Activated CD4-positive, alpha-beta T cell treated with anti-CD3 and anti-CD28 coated beads, Interleukin-2, Interleukin-4, amounts not matched to agents 100 ng/mL and 50 ng/mL, durations not matched to agents 16 hours and 8 hours (primary cell): Measurements from ENCODE around the gene FBXL3.
A peak's percentile ranks its signal among the peaks of the same experiment; 100 is the strongest.

Source experiments
- DNase-seq: peaks from one replicate; pipeline ENCODE4 v3.0.0-alpha.2; 2020; ENCODE audit warnings: low spot score

Gene FBXL3

GRCh38 chr13:77026861-77027621 lies at the start of gene FBXL3:
Gene FBXL3 (minus strand): TSS chr13:77027159. CDS start chr13:77021860, 5,299 bp downstream.
- peak; percentile 85 for DNase-seq

GRCh38 chr13:77067519-77067918 lies 40.6 kb upstream of the FBXL3 start:
- DNase-seq = no peak

- no peak for DNase-seq
Observed at GRCh38 chr13:77065461-77066147, 38.6 kb upstream of the FBXL3 start.

DNA sequence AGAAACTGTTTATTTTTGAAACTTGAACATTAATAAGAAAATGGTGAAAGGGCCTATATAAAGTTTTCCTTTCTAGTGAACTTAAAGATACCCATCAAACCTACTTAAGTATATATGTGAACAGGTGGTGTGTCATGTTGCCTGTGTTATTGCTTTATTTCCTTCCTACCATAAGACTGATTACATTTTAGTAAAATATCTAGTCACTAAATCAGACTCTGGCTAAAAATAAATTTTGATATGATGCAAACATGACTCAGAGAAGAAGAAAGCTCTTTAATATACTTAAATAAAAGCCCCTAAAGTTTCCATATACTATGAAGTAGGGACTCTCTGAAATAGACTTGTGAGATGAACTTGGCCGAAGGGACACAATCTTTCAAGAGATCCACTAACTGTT lies 35.1 kb upstream of the FBXL3 start:
- DNase-seq = no peak

GRCh38 chr13:77061362-77061761 lies 34.4 kb upstream of the FBXL3 start:
- DNase-seq = no peak

- no peak for DNase-seq
Observed at GRCh38 chr13:77056886-77057285, 29.9 kb upstream of the FBXL3 start.

DNA sequence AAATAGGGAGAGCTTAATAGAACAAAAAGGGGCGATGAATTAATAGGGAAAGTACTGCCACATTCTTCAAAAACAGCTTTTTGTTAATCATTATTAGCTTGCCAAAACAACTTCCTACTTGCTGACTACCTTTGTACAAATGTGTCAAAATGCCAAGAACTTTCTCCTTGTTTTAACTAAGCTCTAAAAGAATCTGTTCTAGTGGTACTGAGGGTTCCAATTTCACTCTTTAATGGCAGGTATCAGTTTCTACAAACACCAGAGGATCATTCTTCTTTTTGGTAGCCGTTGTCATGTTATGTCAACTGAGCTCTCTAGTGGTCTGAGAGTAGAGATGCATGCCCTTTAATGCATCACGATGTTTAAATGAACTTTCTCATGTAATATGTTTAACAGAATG lies 29.4 kb upstream of the FBXL3 start:
- DNase-seq = no peak

DNA sequence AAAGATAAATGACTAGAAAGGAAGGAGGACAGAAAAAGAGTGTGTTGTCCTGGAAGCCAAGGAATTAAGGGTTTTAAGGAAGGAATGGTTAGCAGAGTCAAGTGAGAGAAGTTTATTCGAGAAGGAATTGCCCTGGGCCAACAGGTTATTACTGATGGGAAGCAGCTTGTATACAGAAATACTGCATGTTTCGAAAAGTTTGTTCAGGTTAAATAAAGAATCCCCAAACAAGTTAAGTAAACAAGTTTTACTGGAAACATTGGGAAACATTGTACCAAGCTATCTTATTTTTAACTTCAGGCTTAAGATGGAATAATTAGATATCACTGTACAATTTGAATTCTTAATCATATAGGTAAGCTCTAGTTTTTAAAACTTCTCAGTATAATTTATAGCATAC lies 28.2 kb upstream of the FBXL3 start:
- DNase-seq = no peak

DNA sequence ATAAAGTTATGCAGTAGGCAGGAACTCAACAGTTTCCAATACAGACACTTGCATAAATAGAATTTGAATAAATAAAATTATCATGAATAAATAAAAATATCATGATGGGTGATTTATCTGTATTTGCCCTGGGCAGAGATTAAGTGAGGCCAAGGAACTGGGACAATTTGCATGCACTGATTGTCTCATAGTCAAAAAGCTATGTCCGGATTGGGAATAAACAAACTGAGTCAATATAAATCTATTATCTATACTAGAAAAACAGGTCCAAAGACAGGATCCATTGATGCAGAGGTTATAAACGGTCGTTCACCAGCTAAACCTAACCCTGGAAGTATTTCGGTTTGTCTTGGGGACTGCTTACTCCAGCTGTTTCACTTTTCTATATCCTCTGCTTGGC lies 26.2 kb upstream of the FBXL3 start:
- DNase-seq = no peak

DNA sequence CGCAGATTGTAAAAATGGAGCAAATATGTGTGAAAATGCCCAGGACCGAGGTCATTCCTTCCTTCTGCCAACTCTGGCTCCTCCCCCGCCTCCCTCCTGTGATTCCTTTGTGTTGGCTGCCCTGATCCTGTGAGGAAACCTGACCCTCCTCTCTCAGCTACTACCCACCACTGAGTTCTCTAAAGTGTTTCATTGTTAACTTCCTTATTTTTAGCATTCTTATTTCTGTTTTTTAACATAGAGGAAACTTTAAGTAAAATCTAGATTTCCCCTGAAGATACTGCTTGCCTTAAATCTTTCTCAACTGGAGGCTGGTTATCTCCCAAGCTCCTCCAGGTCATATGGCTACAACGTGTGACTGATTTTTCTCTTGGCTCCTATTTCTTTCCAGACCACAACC lies 21.7 kb upstream of the FBXL3 start:
- DNase-seq = no peak

DNA sequence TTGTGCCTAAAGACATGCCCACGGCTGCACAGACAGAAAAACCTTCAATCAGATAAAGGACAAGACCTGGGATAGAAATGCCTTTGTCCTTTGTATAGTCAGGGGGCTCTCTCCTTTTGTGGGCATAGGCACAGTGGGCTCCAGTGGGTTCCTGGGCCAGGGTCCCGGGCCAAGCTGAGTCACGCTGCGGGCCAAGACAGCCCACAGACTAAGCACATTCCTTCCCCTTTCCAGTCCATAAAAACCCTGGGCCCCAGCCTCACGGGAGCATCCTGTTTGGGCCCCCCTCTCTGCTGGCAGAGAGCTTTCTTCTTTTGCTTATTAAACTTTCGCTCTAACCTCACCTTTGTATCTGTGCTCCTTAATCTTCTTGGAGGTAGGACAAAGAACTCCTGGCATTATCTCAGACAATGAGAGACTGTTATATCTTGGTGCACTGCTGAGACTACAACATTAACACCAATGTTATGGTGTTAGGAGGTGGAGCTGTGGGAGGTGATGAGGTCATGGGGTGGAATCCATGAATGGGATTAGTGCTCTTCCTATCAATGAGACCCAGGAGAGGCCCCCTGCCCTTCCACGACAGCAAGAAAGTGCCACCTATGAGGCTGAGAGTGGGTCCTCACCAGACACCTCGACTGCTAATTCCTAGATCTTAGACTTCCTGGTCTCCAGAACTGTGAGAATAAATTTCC lies 20.8 kb upstream of the FBXL3 start:
- DNase-seq = no peak

- no peak for DNase-seq
Observed at GRCh38 chr13:77042566-77043177, 15.7 kb upstream of the FBXL3 start.

DNA sequence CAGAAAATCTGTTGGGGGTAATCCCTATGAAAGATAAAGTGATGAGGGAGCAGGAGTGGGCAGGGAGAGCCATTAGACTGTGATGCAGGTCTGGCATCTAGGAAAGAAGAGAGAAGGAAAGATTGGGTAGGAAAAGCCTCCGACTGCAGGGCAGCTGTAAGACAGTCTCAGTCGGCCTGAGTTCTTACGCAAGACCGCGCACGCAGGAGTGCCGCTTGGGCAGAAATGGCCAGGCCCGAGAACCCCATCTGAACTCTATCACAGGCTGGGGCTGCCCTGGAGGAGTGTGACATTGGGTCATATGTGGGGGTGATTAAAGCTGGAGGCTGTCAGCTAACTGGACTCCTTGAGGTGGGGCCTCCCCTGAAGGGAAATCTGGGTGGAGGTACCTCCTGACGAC lies 13.9 kb upstream of the FBXL3 start:
- DNase-seq = no peak

GRCh38 chr13:77040076-77040475 lies 13.1 kb upstream of the FBXL3 start:
- DNase-seq = no peak

GRCh38 chr13:77038907-77039480 lies 12.0 kb upstream of the FBXL3 start:
- DNase-seq = no peak

GRCh38 chr13:77036279-77036678 lies 9.3 kb upstream of the FBXL3 start:
- no peak for DNase-seq

GRCh38 chr13:77034881-77035280 lies 7.9 kb upstream of the FBXL3 start:
- no peak for DNase-seq

- no peak for DNase-seq
Observed at GRCh38 chr13:77033717-77034302, 6.9 kb upstream of the FBXL3 start.

GRCh38 chr13:77031656-77032243 lies 4.8 kb upstream of the FBXL3 start:
- DNase-seq = no peak

DNA sequence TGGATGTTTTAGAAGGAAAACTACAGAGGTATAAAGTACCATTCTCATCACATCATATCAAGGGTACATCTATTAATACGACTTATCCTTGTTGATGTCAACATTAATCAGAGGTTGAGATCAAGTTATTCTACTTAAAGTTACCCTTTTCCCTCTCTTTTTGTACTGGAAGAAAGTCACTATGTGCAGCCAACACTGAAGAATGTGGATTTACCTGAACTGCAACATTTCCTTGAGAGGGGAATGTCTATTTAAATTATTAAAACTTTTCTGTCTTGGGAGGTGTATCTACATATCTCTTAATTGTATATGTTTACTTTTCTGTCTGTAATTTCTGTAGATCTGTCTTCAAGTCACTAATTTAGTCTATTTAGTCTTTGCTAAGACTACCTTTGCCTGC lies 2.5 kb upstream of the FBXL3 start:
- no peak for DNase-seq

DNA sequence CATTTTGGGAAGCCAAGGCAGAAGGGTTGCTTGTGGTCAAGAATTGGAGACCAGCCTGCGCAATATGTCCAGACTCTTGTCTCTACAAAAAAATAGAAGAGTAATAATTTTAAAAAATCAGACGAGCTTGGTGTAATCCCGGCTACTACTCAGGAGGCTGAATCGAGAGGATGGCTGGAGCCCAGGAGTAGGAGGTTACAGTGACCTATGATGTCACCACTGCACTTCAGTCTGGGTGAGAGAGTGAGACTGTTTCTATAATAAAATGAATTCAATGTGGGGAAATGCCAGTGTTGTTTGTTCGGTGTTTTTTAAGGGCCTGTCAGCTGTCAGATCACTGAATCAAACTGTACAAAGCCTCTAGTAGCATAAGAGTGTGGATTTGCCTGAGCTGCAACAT lies 1.2 kb upstream of the FBXL3 start:
- no peak for DNase-seq
